GM19395 (cell line): ENCODE results near the gene IPO9.
"Not testable (repeated sequence)": the region's sequence is repeated elsewhere in the genome, so short reads cannot be mapped to it uniquely, and the experiment has no call there.

Source experiments
- ATAC-seq: cut with Tn5 transposase; IDR thresholded peaks from one replicate; pipeline ENCODE4 v1.9.1; 2021; ENCODE audit warnings: mild to moderate bottlenecking, moderate library complexity; ENCODE audit not compliant: unreplicated experiment

The IPO9 gene

GRCh38 chr1:201900476-201900875, 71.5 kb downstream of the IPO9 start:
- ATAC-seq = no peak

GRCh38 chr1:201901036-201901435, 72.1 kb downstream of the IPO9 start:
- not testable (repeated sequence) for ATAC-seq

GRCh38 chr1:201902198-201902597, 73.2 kb downstream of the IPO9 start:
- ATAC-seq = no peak

GRCh38 chr1:201903135-201903534, 74.2 kb downstream of the IPO9 start:
- ATAC-seq = no peak

- no peak for ATAC-seq
Measured at GRCh38 chr1:201904579-201904978, 75.6 kb downstream of the IPO9 start.

GRCh38 chr1:201905234-201905890, 76.4 kb downstream of the IPO9 start:
- no peak for ATAC-seq

GRCh38 chr1:201906336-201906735, 77.4 kb downstream of the IPO9 start:
- ATAC-seq = no peak

GRCh38 chr1:201907621-201908020, 78.7 kb downstream of the IPO9 start:
- no peak for ATAC-seq

GRCh38 chr1:201911826-201912571, 83.0 kb downstream of the IPO9 start:
- ATAC-seq = no peak

- no peak for ATAC-seq
Measured at GRCh38 chr1:201912832-201913231, 83.9 kb downstream of the IPO9 start.

GRCh38 chr1:201914456-201915235, 85.7 kb downstream of the IPO9 start:
- no peak for ATAC-seq

GRCh38 chr1:201916649-201917249, 87.8 kb downstream of the IPO9 start:
- no peak for ATAC-seq

GRCh38 chr1:201917362-201918033, 88.5 kb downstream of the IPO9 start:
- ATAC-seq = no peak

- ATAC-seq = no peak
Measured at GRCh38 chr1:201918343-201918742, 89.4 kb downstream of the IPO9 start.

GRCh38 chr1:201921952-201922558, 93.1 kb downstream of the IPO9 start:
- ATAC-seq = no peak

- ATAC-seq = no peak
Measured at GRCh38 chr1:201925301-201925567, 96.3 kb downstream of the IPO9 start.

- no peak for ATAC-seq
Measured at GRCh38 chr1:201925981-201926645, 97.2 kb downstream of the IPO9 start.

- ATAC-seq = no peak
Measured at GRCh38 chr1:201928266-201928665, 99.3 kb downstream of the IPO9 start.

- ATAC-seq = no peak
Measured at GRCh38 chr1:201930137-201930536, 101.2 kb downstream of the IPO9 start.

- ATAC-seq = no peak
Measured at GRCh38 chr1:201930803-201931202, 101.8 kb downstream of the IPO9 start.
